Heart left ventricle (tissue), 16 donors: ENCODE measurements around the gene IDH2. TPM values are rescaled to one million over a fixed set of nuclear protein-coding genes. Genes with fewer than 3 reads are reported as not detected.

Experiments used
- ATAC-seq, 4 donors: fragments of 200-7000 bp; cut with Tn5 transposase; one replicate each; pipeline ENCODE4 v1.9.1; 2020 to 2022; ENCODE audit warnings: moderate library complexity in 4 of 4, mild to moderate bottlenecking in 3 of 4, moderate number of reproducible peaks in 1 of 4
- DNase-seq, 5 donors: peaks; one replicate each; pipeline ENCODE4 v3.0.0-alpha.2; 2020
- H3K27ac ChIP-seq, 12 donors: fragments of 200-600 bp; sonication (generic) in 4 of 12; one replicate each; pipeline versions ENCODE4 v1.5.0 to v1.8.0; 2016 to 2022; ENCODE audit warnings: mild to moderate bottlenecking in 2 of 12
- H3K27me3 ChIP-seq, 9 donors: fragments of 200-600 bp; sonication (generic) in 2 of 9; one replicate each; pipeline versions ENCODE4 v1.5.1 to v1.8.0; 2016 to 2022; ENCODE audit warnings: mild to moderate bottlenecking in 3 of 9
- H3K36me3 ChIP-seq, 9 donors: fragments of 200-600 bp; sonication (generic) in 2 of 9; one replicate each; pipeline versions ENCODE4 v1.5.0 to v1.8.0; 2018 to 2022; ENCODE audit warnings: mild to moderate bottlenecking in 2 of 9
- H3K4me1 ChIP-seq, 12 donors: fragments of 200-600 bp; sonication (generic) in 4 of 12; one replicate each; pipeline versions ENCODE4 v1.5.0 to v1.8.0; 2016 to 2022; ENCODE audit warnings: mild to moderate bottlenecking in 3 of 12
- H3K4me3 ChIP-seq, 12 donors: fragments of 200-600 bp; sonication (generic) in 4 of 12; one replicate each; pipeline versions ENCODE4 v1.5.0 to v1.8.0; 2017 to 2022; ENCODE audit warnings: mild to moderate bottlenecking in 9 of 12, moderate library complexity in 4 of 12
- H3K9me3 ChIP-seq, 12 donors: fragments of 200-600 bp; sonication (generic) in 4 of 12; one replicate each; pipeline versions ENCODE4 v1.5.0 to v1.8.0; 2016 to 2022; ENCODE audit warnings: mild to moderate bottlenecking in 1 of 12
- POLR2A ChIP-seq, 2 donors: fragments of 450-650 bp; IDR thresholded peaks; one replicate each; pipeline ENCODE4 v1.6.1; 2017; ENCODE audit warnings: antibody characterized with exemption in 2 of 2, mild to moderate bottlenecking in 2 of 2, moderate library complexity in 2 of 2
- WGBS, 4 donors: extraction: QIAGEN DNeasy Blood & Tissue Kit in 2 of 4; methylation state at CpG; one replicate each; pipeline versions ENCODE4 v1.1.5 to v1.1.7; 2013 to 2018; 5-methylcytosine and 5-hydroxymethylcytosine counted together
- intact Hi-C, 10 donors: fragments of 100-400 bp; cut with DNase I; formaldehyde crosslinking; loops; one replicate each; pipeline versions ENCODE4 v1.11.1 to v1.14.2; 2022
- polyA plus RNA-seq, 2 donors: library from polyadenylated mRNA; stranded (reverse); fragments of 200-250 nt; gene quantifications; one replicate each; pipeline ENCODE4 v1.2.3, GENCODE V29; 2013
- total RNA-seq, 9 donors: library from RNA; depleted of rRNA in 2 of 9; stranded (reverse); fragments of >200 nt in 2 of 9; fragmentation: NEBNext Ultra II Directional in 3 of 9; extraction: Animal tissue kit (Norgen Biotek cat#: 25700) in 3 of 9; gene quantifications; one replicate each; pipeline versions ENCODE4 v1.1.0 to v1.2.4, GENCODE V29; 2016 to 2023
- TF ChIP-seq, protein P1 (sequence below), 12 donors: fragments of 200-600 bp; sonication (generic) in 4 of 12; IDR thresholded peaks; one replicate each; pipeline versions ENCODE4 v1.5.0 to v1.8.0; 2018 to 2022; ENCODE audit warnings: antibody characterized with exemption in 12 of 12, mild to moderate bottlenecking in 5 of 12
- donor health status: ischemic (EF 13 %, LVEDD 7.1; RV severe dilation, severe dysfunction).
- donor health status: healthy with polysubstance abuse.
- donor health status: DM: no; HTN: yes; CAD: no.
- donor health status: DM: no; HTN: no; CAD: no.
- donor health status: ischemic (EF 25% LVEDD 6.9; RV normal size, moderate dysfunction).
- donor health status: ischemic (EF 25% LVEDD 5.7; RV mildly dilated, moderate dysfunction).
- donor health status: healthy.
- donor health status: DM: yes; HTN: yes; CAD: no.
- donor health status: ischemic (EF 35%, LVEDD 5.7; RV mildly dilated, moderate dysfunction).
- donor health status: nonischemic (EF 11% LVEDD 7.7; RV severe dilation, severe dysfunction).
- donor health status: DM: yes; HTN: yes; CAD: no.
- donor health status: PGD.
- donor health status: ischemic (EF 29% LVEDD 5.4; RV normal size, mild dysfunction).
- donor health status: nonischemic (EF 23%, LVEDD 6.1; RV moderate dilation, normal function).

Gene IDH2
- total and polyA plus RNA-seq, 11 donors = 366 to 1,258 (median 729) TPM

DNA sequence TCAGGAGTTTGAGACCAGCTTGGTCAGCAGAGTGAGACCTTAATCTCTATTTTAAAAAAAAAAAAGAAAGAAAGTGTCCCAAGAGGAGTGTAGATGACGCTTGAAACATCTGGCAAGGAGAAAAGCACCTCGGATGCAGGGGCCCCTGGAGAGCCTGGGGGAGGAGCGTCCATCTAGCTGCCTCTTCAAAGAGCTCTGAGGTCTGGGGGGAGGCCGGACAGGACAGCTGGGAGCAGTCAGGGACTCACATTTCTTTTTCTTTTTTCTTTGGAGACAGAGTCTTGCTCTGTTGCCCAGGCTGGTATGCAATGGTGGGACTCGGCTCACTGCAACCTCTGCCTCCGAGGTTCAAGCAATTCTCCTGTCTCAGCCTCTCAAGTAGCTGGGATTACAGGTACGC lies 3.3 kb upstream of the IDH2 start:
- ATAC-seq (no peak), DNase-seq (no peak)
- peak overlapping the region in 11 of 12 donors; percentile 39 to 100 (median 98) for H3K27ac ChIP-seq
- no peaks in the 10 kb centered on the region for H3K36me3 ChIP-seq
- no peak overlapping the region for H3K4me3 ChIP-seq
- intact Hi-C loops = no loop called here
- H3K27me3 ChIP-seq = no peaks in the 10 kb centered on the region
- H3K9me3 ChIP-seq = no peaks in the 10 kb centered on the region
- 79 to 87% (median 84%) methylated on average over 7 of the region's 7 CpGs for WGBS, 4 donors
- no peak for TF ChIP-seq POLR2A (IDR thresholded peaks at IDR 0.05)
- TF ChIP-seq, protein P1, sequence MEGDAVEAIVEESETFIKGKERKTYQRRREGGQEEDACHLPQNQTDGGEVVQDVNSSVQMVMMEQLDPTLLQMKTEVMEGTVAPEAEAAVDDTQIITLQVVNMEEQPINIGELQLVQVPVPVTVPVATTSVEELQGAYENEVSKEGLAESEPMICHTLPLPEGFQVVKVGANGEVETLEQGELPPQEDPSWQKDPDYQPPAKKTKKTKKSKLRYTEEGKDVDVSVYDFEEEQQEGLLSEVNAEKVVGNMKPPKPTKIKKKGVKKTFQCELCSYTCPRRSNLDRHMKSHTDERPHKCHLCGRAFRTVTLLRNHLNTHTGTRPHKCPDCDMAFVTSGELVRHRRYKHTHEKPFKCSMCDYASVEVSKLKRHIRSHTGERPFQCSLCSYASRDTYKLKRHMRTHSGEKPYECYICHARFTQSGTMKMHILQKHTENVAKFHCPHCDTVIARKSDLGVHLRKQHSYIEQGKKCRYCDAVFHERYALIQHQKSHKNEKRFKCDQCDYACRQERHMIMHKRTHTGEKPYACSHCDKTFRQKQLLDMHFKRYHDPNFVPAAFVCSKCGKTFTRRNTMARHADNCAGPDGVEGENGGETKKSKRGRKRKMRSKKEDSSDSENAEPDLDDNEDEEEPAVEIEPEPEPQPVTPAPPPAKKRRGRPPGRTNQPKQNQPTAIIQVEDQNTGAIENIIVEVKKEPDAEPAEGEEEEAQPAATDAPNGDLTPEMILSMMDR (IDR thresholded peaks at IDR 0.05) = no peak
- peaks cover 0 to 46% (median 22%) of the 10 kb centered on the region in 12 donors for H3K4me1 ChIP-seq

DNA sequence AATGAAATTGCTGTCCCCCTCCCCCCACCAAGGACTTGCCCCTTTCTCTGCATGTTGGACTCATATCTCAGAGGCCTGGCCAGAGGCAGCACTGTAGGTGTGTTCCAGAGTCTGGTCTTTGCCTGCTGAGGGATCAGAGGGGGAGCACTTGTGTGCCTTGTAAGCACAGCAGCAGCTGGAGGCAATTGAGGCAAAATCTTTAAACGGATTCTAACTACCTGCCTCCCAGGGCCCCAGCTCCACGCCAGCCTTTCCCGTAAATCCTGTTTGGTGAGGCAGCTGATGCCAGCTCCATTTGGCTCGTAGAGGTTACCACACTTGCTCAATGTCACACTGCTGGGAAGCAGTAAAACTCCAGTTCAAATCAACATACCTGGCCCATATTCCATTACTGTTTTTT lies 2.3 kb upstream of the IDH2 start:
- Histone ChIP-seq H3K9me3 (no peaks in the 10 kb centered on the region), H3K27me3 (no peaks in the 10 kb centered on the region), H3K4me1 (peaks cover 0 to 56% (median 30%) of the 10 kb centered on the region in 12 donors), H3K36me3 (no peaks in the 10 kb centered on the region), H3K4me3 (no peak overlapping the region), H3K27ac (peak overlapping the region; percentile 78 to 100 (median 98))
- WGBS, 4 donors = 45 to 87% (median 55%) methylated on average over 4 of the region's 4 CpGs
- peak in 1 of 5 donors; percentile 62 for DNase-seq
- peak in 1 of 4 donors; percentile 3 for ATAC-seq
- TF ChIP-seq, protein P1 (IDR thresholded peaks at IDR 0.05) = no peak
- TF ChIP-seq POLR2A (IDR thresholded peaks at IDR 0.05) = no peak
- intact Hi-C loops = loop anchor here in 1 of 10 donors (5.0 kb wide), 1 partner anchor 118 kb away; no protein-coding TSS in a partner anchor

DNA sequence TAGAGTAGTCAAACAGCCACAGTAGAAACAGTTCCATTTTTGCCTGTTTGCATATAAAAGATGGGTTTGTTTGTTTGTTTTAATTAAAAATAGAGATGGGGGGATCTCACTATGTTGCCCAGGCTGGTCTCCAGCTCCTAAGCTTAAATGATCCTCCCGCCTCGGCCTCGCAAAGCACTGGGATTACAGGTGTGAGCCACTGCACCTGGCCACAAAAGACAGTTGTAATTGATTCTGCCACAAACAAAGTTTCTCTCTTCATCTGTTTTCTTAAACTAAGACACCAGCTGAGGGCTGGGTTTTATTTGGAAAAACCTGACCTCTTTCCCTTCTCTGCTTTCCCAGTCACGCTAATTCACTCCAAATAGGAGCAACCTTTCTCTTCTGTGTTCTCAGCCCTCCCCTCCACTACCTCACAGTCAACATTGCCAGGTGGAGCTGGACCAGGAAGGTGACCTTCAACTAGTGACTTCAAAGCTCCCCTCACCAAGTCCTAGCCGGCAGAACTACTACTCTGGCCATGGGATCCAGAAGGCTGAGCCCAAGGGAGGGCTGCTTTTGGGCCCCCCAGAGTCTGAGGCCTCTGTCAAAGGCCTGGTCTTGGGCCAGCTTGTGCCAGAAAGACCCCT lies 1.5 kb upstream of the IDH2 start:
- 74 to 85% (median 77%) methylated on average over 5 of the region's 5 CpGs for WGBS, 4 donors
- peak overlapping the region; percentile 91 to 100 (median 98) for H3K27ac ChIP-seq
- DNase-seq (peak in 2 of 5 donors; percentile 64 to 65), ATAC-seq (peak in 3 of 4 donors; percentile 11 to 31 (median 26))
- H3K4me3 ChIP-seq = peak overlapping the region in 8 of 12 donors; percentile 70 to 98 (median 93)
- TF ChIP-seq POLR2A (IDR thresholded peaks at IDR 0.05) = peak in 1 of 2 donors; percentile 17
- TF ChIP-seq, protein P1 (IDR thresholded peaks at IDR 0.05) = no peak
- H3K9me3 ChIP-seq = no peaks in the 10 kb centered on the region
- peaks cover 0 to 63% (median 35%) of the 10 kb centered on the region in 12 donors for H3K4me1 ChIP-seq
- no peaks in the 10 kb centered on the region for H3K36me3 ChIP-seq
- H3K27me3 ChIP-seq = no peaks in the 10 kb centered on the region
- intact Hi-C loops = loop anchor here in 1 of 10 donors (2.0 to 5.0 kb wide), 2 partner anchors 23 to 118 kb away; no protein-coding TSS in a partner anchor

DNA sequence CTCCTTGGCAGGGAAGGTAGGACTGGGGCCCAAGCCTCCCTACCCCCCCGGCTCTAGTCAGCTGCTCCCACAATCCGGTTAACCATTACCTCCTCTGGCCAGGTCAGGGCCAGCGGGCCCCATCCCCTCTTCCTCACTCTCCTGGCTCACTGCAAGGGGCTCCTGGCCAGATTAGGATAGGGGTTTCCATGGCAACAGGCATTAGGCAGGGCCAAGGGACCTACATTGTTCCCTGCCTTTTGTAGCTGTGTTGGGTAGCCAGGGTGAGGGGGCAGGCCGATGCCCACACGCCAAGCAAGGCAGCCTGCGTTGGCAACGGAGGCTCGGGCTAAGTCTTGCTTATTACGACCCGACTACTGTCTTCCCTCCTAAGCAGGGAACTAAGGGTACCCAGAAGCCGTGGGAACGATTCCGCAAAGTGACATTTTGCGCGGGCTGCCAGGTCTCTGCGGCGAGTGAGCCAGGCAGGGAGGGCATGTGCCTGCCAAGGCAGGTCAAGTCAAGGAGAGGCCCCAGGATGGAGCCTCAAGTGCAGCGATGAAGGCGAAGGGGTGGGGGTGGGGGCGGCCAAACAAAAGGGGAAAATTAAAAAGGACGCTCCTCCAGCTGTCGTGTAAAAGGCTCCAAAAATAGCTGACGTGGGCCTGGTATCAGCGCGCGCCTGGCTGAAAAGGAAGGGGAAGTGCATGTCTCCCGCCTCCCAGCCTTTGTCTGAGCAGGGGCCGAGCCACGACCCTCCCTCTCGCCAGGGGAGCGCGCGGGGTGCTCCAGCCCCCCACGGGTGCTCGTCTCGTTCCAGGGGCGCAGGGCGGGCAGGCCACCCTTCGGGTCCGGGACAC lies 919 bp downstream of the IDH2 start:
- 5 to 10% (median 9%) methylated on average over 20 to 40 of the region's 40 CpGs for WGBS, 4 donors
- H3K9me3 ChIP-seq = no peaks in the 10 kb centered on the region
- peak overlapping the region; percentile 91 to 100 (median 98) for H3K27ac ChIP-seq
- peaks cover 2 to 76% (median 52%) of the 10 kb centered on the region in 12 donors for H3K4me1 ChIP-seq
- TF ChIP-seq POLR2A (IDR thresholded peaks at IDR 0.05) = no peak
- TF ChIP-seq, protein P1 (IDR thresholded peaks at IDR 0.05) = no peak
- peak overlapping the region; percentile 70 to 98 (median 93) for H3K4me3 ChIP-seq
- ATAC-seq (peak in 3 of 4 donors; percentile 35 to 43 (median 37)), DNase-seq (peak; percentile 73 to 85 (median 76))
- peaks cover 0 to under 1% (median 0%) of the 10 kb centered on the region in 9 donors for H3K36me3 ChIP-seq
- H3K27me3 ChIP-seq = no peaks in the 10 kb centered on the region
- intact Hi-C loops = loop anchor here in 1 of 10 donors (5.0 kb wide), 1 partner anchor 121 kb away; no protein-coding TSS in a partner anchor
